Activated CD4-positive, alpha-beta T cell treated with anti-CD3 and anti-CD28 coated beads, Interleukin-2, amount 10 ng/mL, durations not matched to agents 7 days and 5 days (primary cell): ENCODE measurements around the gene CIDEA. TPM values are rescaled to one million over a fixed set of nuclear protein-coding genes. Genes with fewer than 3 reads are reported as not detected.
"Not testable (repeated sequence)": the region's sequence is repeated elsewhere in the genome, so short reads cannot be mapped to it uniquely, and the experiment has no call there.

Experiments
- CTCF ChIA-PET: fragments of 350-600 bp; sonication (Branson Sonifier 250); formaldehyde crosslinking; loops from one replicate; lab custom pipeline; 2021; ENCODE audit warnings: antibody characterized with exemption; lab: Charles Lee
- POLR2A ChIA-PET: fragments of 350-600 bp; sonication (Branson Sonifier 250); formaldehyde crosslinking; loops from one replicate; lab custom pipeline; 2021; ENCODE audit warnings: antibody characterized with exemption; lab: Charles Lee
- DNase-seq: peaks from one replicate; pipeline ENCODE4 v3.0.0-alpha.2; 2020
- H3K27ac Mint-ChIP-seq: one replicate; pipeline ENCODE4 v1.8.0; 2021; ENCODE audit warnings: mild to moderate bottlenecking, moderate library complexity, mixed read lengths
- H3K27me3 Mint-ChIP-seq: one replicate; pipeline ENCODE4 v1.8.0; 2021; ENCODE audit warnings: mixed read lengths
- H3K36me3 Mint-ChIP-seq: one replicate; pipeline ENCODE4 v1.8.0; 2021; ENCODE audit warnings: low read depth, mixed read lengths
- H3K4me1 Mint-ChIP-seq: one replicate; pipeline ENCODE4 v1.8.0; 2021; ENCODE audit warnings: mixed read lengths
- H3K4me3 Mint-ChIP-seq: one replicate; pipeline ENCODE4 v1.8.0; 2021; ENCODE audit warnings: mild to moderate bottlenecking, moderate library complexity, mixed read lengths
- H3K9me3 Mint-ChIP-seq: one replicate; pipeline ENCODE4 v1.8.0; 2021; ENCODE audit warnings: mixed read lengths
- total RNA-seq, 2 experiments: library from RNA; stranded (reverse); gene quantifications; one replicate each; pipeline ENCODE4 v1.2.3, GENCODE V29; 2021

CIDEA gene, protein sequence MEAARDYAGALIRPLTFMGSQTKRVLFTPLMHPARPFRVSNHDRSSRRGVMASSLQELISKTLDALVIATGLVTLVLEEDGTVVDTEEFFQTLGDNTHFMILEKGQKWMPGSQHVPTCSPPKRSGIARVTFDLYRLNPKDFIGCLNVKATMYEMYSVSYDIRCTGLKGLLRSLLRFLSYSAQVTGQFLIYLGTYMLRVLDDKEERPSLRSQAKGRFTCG
- not detected for total RNA-seq

DNA sequence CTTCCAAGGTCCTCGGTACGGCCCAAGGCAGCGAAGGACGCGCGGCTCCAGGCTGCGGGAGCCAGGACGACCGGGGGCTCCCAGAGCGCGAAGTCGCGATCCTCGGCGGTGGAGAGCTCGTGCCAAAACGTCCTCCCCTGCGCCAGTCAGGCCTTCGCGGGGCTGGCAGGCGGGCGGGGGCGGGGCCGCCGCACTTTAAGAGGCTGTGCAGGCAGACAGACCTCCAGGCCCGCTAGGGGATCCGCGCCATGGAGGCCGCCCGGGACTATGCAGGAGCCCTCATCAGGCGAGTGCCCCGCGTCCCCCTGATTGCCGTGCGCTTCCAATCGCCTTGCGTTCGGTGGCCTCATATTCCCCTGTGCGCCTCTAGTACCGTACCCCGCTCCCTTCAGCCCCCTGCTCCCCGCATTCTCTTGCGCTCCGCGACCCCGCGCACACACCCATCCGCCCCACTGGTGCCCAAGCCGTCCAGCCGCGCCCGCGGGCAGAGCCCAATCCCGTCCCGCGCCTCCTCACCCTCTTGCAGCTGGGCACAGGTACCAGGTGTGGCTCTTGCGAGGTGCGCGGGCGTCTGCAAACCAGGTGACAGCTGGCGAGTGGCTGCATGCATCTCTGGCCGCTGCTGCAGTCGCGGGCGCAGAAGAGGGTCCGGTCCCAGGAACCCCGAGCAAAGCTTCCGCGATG is at the start of gene CIDEA:
Gene CIDEA, plus strand, starts transcription at position 226 of the 684 bp plus-strand sequence. Its CDS starts 23 bp downstream, at position 249.
- POLR2A ChIA-PET = no interaction called here
- Mint-ChIP-seq H3K4me3 (no peak within 1 kb of the TSS), H3K4me1 (no peaks in the 10 kb centered on the region), H3K9me3 (no peaks in the 10 kb centered on the region), H3K27ac (no peak within 1 kb of the TSS), H3K27me3 (peaks cover 61% of the 10 kb centered on the region), H3K36me3 (no peaks in the 10 kb centered on the region)
- CTCF ChIA-PET = no interaction called here
- no peak for DNase-seq

DNA sequence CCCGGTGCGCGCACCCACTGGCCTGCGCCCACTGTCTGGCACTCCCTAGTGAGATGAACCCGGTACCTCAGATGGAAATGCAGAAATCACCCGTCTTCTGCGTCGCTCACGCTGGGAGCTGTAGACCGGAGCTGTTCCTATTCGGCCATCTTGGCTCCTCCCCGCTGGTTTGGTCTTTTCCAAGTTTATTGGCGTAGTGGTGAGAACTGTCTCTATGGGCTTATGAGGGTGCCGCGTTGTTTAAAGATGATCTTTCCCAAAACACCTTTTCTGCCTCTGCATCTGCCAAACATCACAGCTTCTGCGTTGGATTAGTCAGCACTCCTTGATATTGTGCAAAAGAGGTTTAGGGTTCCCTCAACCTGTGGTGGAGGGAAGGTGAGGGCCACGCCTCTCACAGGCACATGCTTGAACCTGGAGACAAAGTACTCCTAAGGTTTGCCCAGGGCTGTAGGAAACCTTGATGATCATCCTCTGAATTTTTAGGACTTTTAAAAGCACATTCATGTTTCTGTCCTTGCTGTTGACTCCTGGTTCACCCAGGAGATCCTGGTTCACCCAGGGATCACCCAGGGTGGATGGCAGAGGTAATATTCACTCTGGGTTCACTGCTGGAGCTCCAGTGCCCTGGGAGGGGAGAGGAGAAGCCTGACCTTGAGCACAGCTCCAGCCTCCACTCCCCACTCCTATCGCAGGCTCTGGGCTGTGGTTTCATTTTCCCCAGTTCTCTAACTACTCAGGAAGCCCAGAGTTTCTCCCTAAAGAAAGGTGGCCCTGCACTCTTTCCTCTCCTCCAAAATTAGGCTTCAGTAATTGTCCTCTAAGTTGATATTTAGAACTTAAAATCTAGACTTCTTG is 45.6 kb upstream of the CIDEA start:
- CTCF ChIA-PET, H3K27ac Mint-ChIP-seq, H3K9me3 Mint-ChIP-seq, POLR2A ChIA-PET, H3K4me3 Mint-ChIP-seq, DNase-seq, H3K36me3 Mint-ChIP-seq, H3K4me1 Mint-ChIP-seq: not testable (repeated sequence)
- peaks cover 11% of the 10 kb centered on the region for H3K27me3 Mint-ChIP-seq

DNA sequence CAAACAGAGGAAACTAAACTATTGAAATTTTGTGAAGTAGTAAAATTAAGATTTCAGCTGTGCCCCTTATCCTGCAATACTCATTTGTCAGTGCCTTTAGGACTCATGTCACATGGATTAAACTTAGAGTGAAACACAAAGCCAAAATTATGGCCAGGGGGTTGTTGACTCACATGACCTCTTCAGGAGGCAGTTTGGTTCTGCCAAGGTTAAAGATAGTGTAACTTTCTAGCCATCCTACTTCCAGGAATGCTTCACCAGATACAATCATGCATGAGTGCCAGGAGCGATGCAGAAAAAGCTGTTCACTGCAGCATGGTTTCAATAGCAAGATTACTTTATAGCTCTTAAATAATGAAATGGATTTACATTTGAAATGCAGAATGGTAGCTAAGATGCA is 41.9 kb upstream of the CIDEA start:
- H3K27ac Mint-ChIP-seq, H3K4me1 Mint-ChIP-seq, DNase-seq, POLR2A ChIA-PET, H3K36me3 Mint-ChIP-seq, H3K4me3 Mint-ChIP-seq, H3K9me3 Mint-ChIP-seq: not testable (repeated sequence)
- CTCF ChIA-PET = interaction anchor here (0.6 kb wide), 1 partner anchor 1371 kb away, joined by 6 read pairs; no protein-coding TSS in a partner anchor
- peaks cover 19% of the 10 kb centered on the region for H3K27me3 Mint-ChIP-seq

DNA sequence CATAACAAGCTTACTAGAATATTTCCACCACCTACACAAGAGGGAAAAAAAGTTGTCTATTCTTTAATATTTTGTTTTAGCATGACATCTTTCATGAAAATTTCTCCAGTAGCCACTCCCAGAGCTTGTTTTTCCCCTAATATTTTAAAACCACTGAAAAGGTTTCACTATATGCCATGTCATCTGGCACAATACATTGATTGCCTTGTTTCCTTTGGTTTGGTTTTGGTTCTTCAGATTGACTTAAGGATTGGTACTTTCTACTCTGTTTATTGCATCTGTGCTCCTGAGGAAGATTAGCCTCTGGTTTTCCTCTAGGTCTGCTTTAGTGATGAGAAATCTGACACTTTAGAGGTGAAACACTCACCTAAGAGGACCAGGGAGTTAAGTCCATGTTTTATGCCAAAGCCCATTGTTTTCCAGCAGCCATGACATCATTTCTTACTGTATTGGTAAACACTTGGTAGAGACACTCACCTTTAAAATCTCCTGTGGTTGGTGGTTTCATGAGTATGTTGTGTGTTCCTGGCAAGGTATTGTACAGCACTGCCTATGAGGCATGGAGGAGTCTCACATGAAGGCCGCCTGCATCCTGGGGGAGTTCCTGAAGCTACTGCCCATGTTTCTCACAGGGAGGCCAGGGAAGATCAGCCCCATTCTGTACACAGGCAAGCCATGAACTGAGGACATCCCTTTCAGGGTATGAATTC is 39.7 kb upstream of the CIDEA start:
- H3K9me3 Mint-ChIP-seq, DNase-seq, H3K4me1 Mint-ChIP-seq, H3K4me3 Mint-ChIP-seq, H3K27ac Mint-ChIP-seq, H3K36me3 Mint-ChIP-seq, POLR2A ChIA-PET, CTCF ChIA-PET: not testable (repeated sequence)
- peaks cover 23% of the 10 kb centered on the region for H3K27me3 Mint-ChIP-seq

DNA sequence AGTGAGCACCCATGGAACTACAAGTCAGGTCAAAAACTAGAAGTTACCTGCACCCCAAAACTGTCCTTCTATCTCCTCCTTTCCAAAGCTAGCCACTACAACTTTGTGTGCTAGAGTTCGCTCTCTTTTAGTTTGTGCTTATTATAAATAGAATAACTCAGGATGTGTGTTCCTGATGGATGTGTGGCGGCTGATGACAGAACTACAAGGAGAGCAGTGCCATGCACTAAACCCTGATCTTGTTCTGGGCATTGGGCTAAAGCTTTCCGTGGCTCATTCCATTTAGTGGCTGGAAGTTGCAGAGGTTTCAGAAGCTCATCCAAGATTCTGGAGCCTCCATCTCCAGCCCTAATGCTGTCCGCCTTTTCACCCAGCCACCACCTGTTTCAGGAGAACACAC is 37.7 kb upstream of the CIDEA start:
- H3K36me3 Mint-ChIP-seq, POLR2A ChIA-PET, H3K9me3 Mint-ChIP-seq, H3K4me1 Mint-ChIP-seq, DNase-seq, H3K4me3 Mint-ChIP-seq, H3K27ac Mint-ChIP-seq, CTCF ChIA-PET: not testable (repeated sequence)
- H3K27me3 Mint-ChIP-seq = peaks cover 26% of the 10 kb centered on the region

DNA sequence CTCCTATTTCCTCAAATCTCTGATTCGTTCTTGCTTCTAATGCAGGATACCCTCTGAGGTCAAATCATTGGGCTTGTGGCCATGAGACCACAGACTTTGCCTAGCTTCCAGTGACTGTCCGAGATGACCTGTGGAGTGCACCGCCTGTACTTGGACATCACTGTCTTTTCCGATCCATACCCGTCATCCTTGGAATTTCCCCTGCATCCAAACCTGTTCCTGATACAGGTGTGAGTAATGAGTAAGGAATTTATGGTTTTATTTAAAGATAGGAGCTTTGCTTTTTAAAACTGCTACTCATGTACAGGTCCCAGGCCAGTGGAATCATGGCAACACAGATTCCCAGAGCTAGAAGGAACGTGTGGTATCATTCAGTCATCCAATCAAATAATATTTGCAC is 35.6 kb upstream of the CIDEA start:
- H3K9me3 Mint-ChIP-seq, H3K27ac Mint-ChIP-seq, H3K4me1 Mint-ChIP-seq, CTCF ChIA-PET, POLR2A ChIA-PET, H3K4me3 Mint-ChIP-seq, DNase-seq, H3K36me3 Mint-ChIP-seq: not testable (repeated sequence)
- H3K27me3 Mint-ChIP-seq = peaks cover 19% of the 10 kb centered on the region

DNA sequence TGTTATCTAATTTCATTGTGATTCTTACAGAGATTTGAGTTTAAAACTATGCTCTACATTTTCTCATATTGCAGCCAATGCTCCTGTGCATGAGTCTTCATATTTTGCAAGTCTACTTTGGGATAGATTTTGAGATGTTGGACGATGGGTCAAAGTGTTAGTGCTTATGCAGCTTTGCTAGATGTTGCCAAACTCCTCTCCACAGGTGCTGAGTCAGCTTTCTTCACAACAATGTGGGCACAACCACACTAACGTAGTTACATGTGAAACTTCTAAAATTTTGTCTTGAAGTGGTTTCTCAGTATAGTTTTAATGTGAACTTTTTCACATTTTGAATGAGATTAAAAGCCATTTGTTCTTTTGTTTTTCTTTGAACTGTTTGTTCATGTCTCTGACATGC is 32.1 kb upstream of the CIDEA start:
- H3K9me3 Mint-ChIP-seq, H3K27ac Mint-ChIP-seq, H3K4me3 Mint-ChIP-seq, H3K36me3 Mint-ChIP-seq, H3K4me1 Mint-ChIP-seq, CTCF ChIA-PET, H3K27me3 Mint-ChIP-seq, POLR2A ChIA-PET, DNase-seq: not testable (repeated sequence)

DNA sequence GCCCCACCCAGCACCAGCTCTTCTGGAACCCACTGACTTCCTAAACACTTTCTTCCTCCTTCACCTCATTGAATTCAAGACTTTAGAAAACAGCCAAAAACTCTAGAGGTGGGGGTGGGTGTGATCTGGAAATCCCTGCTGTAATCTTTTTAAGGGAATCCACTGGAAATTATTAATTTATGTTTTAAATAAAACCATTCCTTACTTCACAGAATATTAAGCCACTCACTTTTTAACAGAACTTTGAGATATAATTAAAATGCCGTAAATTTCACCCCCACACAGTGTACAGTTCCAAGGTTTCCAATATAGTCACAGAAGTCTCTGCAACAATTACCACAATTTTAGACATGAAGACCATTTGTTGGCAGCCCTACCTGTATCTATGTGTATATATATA is 30.8 kb upstream of the CIDEA start:
- H3K27me3 Mint-ChIP-seq, POLR2A ChIA-PET, H3K27ac Mint-ChIP-seq, H3K36me3 Mint-ChIP-seq, H3K4me3 Mint-ChIP-seq, DNase-seq, H3K4me1 Mint-ChIP-seq, CTCF ChIA-PET, H3K9me3 Mint-ChIP-seq: not testable (repeated sequence)

DNA sequence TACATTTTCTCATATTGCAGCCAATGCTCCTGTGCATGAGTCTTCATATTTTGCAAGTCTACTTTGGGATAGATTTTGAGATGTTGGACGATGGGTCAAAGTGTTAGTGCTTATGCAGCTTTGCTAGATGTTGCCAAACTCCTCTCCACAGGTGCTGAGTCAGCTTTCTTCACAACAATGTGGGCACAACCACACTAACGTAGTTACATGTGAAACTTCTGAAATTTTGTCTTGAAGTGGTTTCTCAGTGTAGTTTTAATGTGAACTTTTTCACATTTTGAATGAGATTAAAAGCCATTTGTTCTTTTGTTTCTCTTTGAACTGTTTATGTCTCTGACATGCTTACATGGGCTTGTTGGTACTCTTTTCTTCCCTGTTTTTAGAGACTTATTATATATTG is 27.4 kb upstream of the CIDEA start:
- H3K9me3 Mint-ChIP-seq, CTCF ChIA-PET, H3K4me1 Mint-ChIP-seq, DNase-seq, POLR2A ChIA-PET, H3K36me3 Mint-ChIP-seq, H3K27me3 Mint-ChIP-seq, H3K27ac Mint-ChIP-seq, H3K4me3 Mint-ChIP-seq: not testable (repeated sequence)

DNA sequence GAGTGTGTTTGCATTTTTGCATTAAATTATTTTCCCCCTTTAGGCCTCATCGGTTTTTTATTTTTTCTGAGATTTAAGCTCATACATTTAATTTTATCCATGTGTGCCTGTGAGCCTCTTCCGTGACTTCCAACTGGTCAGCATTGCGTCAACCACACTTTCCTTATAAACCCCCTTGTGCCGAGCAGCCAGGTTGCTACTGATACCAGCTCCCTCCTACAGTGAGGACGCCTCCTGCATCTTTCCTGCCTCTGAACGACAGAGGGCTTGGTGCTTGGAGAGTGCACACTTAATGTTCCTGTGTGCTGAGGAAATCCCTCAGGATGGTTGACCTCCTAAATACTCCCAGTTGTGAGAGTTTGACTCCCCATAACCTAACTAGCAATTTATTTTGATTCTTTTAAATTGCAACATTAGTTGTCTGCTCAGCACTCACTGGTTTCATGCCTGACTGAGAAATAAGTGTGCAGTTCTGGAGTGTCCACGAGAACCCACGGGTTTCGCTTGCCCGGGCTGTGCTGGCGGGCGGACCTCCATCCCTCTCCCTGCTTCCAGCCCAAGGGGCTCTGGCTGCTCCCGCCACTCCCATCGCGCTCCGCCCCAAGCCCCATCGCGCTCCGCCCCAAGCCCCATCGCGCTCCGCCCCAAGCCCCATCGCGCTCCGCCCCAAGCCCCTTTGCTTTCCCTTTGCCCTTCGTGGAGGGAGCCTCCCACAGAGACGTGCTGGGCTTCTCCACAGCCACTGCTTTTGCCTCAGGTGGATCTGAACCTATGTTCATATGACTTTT is 26.6 kb upstream of the CIDEA start:
- H3K27ac Mint-ChIP-seq, DNase-seq, H3K36me3 Mint-ChIP-seq, H3K4me3 Mint-ChIP-seq, H3K4me1 Mint-ChIP-seq, H3K9me3 Mint-ChIP-seq, POLR2A ChIA-PET, CTCF ChIA-PET, H3K27me3 Mint-ChIP-seq: not testable (repeated sequence)

DNA sequence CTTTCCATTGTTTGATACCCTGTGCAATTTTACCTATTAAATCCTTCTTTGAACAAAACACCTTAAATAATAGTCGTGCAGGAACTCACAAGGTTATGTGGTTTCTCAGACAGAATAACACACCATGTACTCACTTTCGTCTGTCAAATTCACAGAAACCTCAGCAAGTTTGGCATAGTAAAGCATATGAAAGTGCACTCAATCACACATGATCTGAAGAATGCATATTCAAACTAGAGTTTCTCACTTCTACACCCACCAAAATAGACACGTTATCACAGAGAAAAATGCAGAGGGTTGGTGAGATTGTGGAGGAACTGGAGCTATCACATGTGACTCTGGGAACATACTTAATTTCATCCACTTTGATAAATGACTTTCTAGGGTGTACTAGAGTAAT is 25.9 kb upstream of the CIDEA start:
- H3K9me3 Mint-ChIP-seq, CTCF ChIA-PET, H3K27me3 Mint-ChIP-seq, H3K27ac Mint-ChIP-seq, H3K4me1 Mint-ChIP-seq, POLR2A ChIA-PET, H3K36me3 Mint-ChIP-seq, H3K4me3 Mint-ChIP-seq, DNase-seq: not testable (repeated sequence)

DNA sequence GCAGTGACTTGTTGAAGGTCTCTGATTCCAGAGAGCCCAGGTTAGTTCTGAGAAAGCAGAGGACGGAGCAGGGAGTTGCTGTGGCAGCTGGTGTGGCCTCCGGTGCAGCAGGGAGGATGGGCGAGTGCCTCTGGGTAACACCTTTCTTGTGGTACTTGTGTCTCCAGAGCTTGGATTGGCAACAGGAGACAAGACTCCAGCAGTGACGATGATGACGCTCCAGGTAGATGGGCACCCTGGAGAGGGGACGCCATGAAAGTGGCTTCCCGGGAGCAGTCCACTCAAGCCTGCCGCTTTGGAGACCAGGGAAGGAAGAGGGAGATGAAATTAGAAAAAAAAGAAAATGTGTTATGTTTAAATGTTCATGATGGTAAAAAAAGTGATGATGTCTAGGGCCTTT is 23.6 kb upstream of the CIDEA start:
- H3K9me3 Mint-ChIP-seq, H3K4me1 Mint-ChIP-seq, CTCF ChIA-PET, POLR2A ChIA-PET, H3K36me3 Mint-ChIP-seq, H3K4me3 Mint-ChIP-seq, H3K27ac Mint-ChIP-seq, DNase-seq, H3K27me3 Mint-ChIP-seq: not testable (repeated sequence)
